Hepatocyte (in vitro differentiated cells): ENCODE results near the gene CYP4F22.

Experiments used
- EZH2 ChIP-seq: fragments of 200-600 bp; sonication (generic); IDR thresholded peaks from 2 replicates; pipeline ENCODE4 v1.6.1; 2016; ENCODE audit warnings: antibody characterized with exemption, mild to moderate bottlenecking, borderline replicate concordance
- TF ChIP-seq, protein P1 (sequence below): fragments of 200-600 bp; sonication (generic); IDR thresholded peaks from 2 replicates; pipeline ENCODE4 v1.5.1; 2016; ENCODE audit warnings: antibody characterized with exemption, mild to moderate bottlenecking; ENCODE audit not compliant: poor library complexity

- TF ChIP-seq EZH2, result no peak
- TF ChIP-seq, protein P1, sequence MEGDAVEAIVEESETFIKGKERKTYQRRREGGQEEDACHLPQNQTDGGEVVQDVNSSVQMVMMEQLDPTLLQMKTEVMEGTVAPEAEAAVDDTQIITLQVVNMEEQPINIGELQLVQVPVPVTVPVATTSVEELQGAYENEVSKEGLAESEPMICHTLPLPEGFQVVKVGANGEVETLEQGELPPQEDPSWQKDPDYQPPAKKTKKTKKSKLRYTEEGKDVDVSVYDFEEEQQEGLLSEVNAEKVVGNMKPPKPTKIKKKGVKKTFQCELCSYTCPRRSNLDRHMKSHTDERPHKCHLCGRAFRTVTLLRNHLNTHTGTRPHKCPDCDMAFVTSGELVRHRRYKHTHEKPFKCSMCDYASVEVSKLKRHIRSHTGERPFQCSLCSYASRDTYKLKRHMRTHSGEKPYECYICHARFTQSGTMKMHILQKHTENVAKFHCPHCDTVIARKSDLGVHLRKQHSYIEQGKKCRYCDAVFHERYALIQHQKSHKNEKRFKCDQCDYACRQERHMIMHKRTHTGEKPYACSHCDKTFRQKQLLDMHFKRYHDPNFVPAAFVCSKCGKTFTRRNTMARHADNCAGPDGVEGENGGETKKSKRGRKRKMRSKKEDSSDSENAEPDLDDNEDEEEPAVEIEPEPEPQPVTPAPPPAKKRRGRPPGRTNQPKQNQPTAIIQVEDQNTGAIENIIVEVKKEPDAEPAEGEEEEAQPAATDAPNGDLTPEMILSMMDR, result no peak
Observed at GRCh38 chr19:15469513-15470297, 38.6 kb upstream of the CYP4F22 start.
